Peyer's patch (tissue), 4 donors: ENCODE measurements around the gene ARHGEF12. TPM values are rescaled to one million over a fixed set of nuclear protein-coding genes. Genes with fewer than 3 reads are reported as not detected.
A peak's percentile ranks its signal among the peaks of the same experiment; 100 is the strongest.

Source experiments
- DNase-seq, 3 donors: peaks; one replicate each; pipeline ENCODE4 v3.0.0-alpha.2; 2017 to 2019
- H3K27ac ChIP-seq, 4 donors: fragments of 200-600 bp; sonication (generic); one replicate each; pipeline ENCODE4 v1.5.1; 2016 to 2019
- H3K27me3 ChIP-seq, 2 donors: fragments of 200-600 bp; sonication (generic); one replicate each; pipeline ENCODE4 v1.5.1; 2019
- H3K36me3 ChIP-seq, 3 donors: fragments of 200-600 bp; sonication (generic); one replicate each; pipeline ENCODE4 v1.5.1; 2016 to 2019
- H3K4me1 ChIP-seq, 4 donors: fragments of 200-600 bp; sonication (generic); one replicate each; pipeline ENCODE4 v1.5.1; 2016 to 2019
- H3K4me3 ChIP-seq, 4 donors: fragments of 200-600 bp; sonication (generic); 1 replicate in 3 of 4; 2 replicates in 1 of 4; pipeline ENCODE4 v1.5.1; 2016 to 2019; ENCODE audit warnings: mild to moderate bottlenecking in 1 of 4
- H3K9me3 ChIP-seq, 4 donors: fragments of 200-600 bp; sonication (generic); one replicate each; pipeline ENCODE4 v1.5.1; 2016 to 2019; ENCODE audit warnings: mild to moderate bottlenecking in 1 of 4
- CTCF ChIP-seq, 6 experiments: fragments of 450-650 bp in 4 of 6; fragments of 200-600 bp in 2 of 6; sonication (generic) in 1 of 6; IDR thresholded peaks; one replicate each; pipeline ENCODE4 v1.5.1; 2017 to 2019; ENCODE audit warnings: antibody characterized with exemption in 6 of 6, mild to moderate bottlenecking in 3 of 6, moderate library complexity in 1 of 6
- POLR2A ChIP-seq, 2 donors: fragments of 450-650 bp; IDR thresholded peaks; one replicate each; pipeline ENCODE4 v1.5.1; 2017; ENCODE audit warnings: antibody characterized with exemption in 2 of 2, mild to moderate bottlenecking in 2 of 2, moderate library complexity in 2 of 2
- total RNA-seq, 4 donors: library from RNA; depleted of rRNA; stranded (reverse); fragments of >200 nt; gene quantifications; one replicate each; pipeline ENCODE4 v1.1.0, GENCODE V29; 2016

Gene ARHGEF12
- total RNA-seq, 4 donors from 2014 or later = 102 to 122 (median 107) TPM

GRCh38 chr11:120333801-120334200 is 2.4 kb upstream of the ARHGEF12 start:
- Histone ChIP-seq H3K27me3 (no peaks in the 10 kb centered on the region), H3K36me3 (no peaks in the 10 kb centered on the region), H3K4me3 (no peak overlapping the region), H3K9me3 (no peaks in the 10 kb centered on the region), H3K27ac (no peak overlapping the region), H3K4me1 (peaks cover 0 to 11% (median 3%) of the 10 kb centered on the region in 4 donors)
- no peak for TF ChIP-seq POLR2A (IDR thresholded peaks at IDR 0.05)
- no peak for TF ChIP-seq CTCF (IDR thresholded peaks at IDR 0.05)
- DNase-seq = no peak

- Histone ChIP-seq H3K9me3 (no peaks in the 10 kb centered on the region), H3K4me1 (peaks cover 0 to 16% (median 3%) of the 10 kb centered on the region in 4 donors), H3K4me3 (no peak overlapping the region), H3K27me3 (no peaks in the 10 kb centered on the region), H3K27ac (no peak overlapping the region), H3K36me3 (no peaks in the 10 kb centered on the region)
- DNase-seq = no peak
- TF ChIP-seq CTCF (IDR thresholded peaks at IDR 0.05) (no peak), POLR2A (IDR thresholded peaks at IDR 0.05) (no peak)
Observed at GRCh38 chr11:120334332-120334731, 1.9 kb upstream of the ARHGEF12 start.

GRCh38 chr11:120334894-120335462 is 1.2 kb upstream of the ARHGEF12 start:
- no peaks in the 10 kb centered on the region for H3K9me3 ChIP-seq
- no peaks in the 10 kb centered on the region for H3K27me3 ChIP-seq
- peak overlapping the region; percentile 85 to 97 (median 92) for H3K27ac ChIP-seq
- TF ChIP-seq POLR2A (IDR thresholded peaks at IDR 0.05) = no peak
- peak; percentile 51 to 79 (median 74) for TF ChIP-seq CTCF (IDR thresholded peaks at IDR 0.05)
- peak in 2 of 3 donors; percentile 69 to 89 for DNase-seq
- H3K36me3 ChIP-seq = no peaks in the 10 kb centered on the region
- peaks cover 0 to 23% (median 3%) of the 10 kb centered on the region in 4 donors for H3K4me1 ChIP-seq
- H3K4me3 ChIP-seq = peak overlapping the region; percentile 74 to 96 (median 92)

- H3K9me3 ChIP-seq = no peaks in the 10 kb centered on the region
- peaks cover 0 to 28% (median 3%) of the 10 kb centered on the region in 4 donors for H3K4me1 ChIP-seq
- TF ChIP-seq POLR2A (IDR thresholded peaks at IDR 0.05) = no peak
- TF ChIP-seq CTCF (IDR thresholded peaks at IDR 0.05) = no peak
- no peaks in the 10 kb centered on the region for H3K36me3 ChIP-seq
- no peak for DNase-seq
- H3K27me3 ChIP-seq = no peaks in the 10 kb centered on the region
- H3K4me3 ChIP-seq = peak overlapping the region; percentile 74 to 96 (median 92)
- H3K27ac ChIP-seq = peak overlapping the region; percentile 85 to 97 (median 92)
Observed at GRCh38 chr11:120335556-120335907, 681 bp upstream of the ARHGEF12 start.

GRCh38 chr11:120336641-120337354 is 585 bp downstream of the ARHGEF12 start:
- H3K36me3 ChIP-seq = no peaks in the 10 kb centered on the region
- peaks cover 0 to 38% (median 3%) of the 10 kb centered on the region in 4 donors for H3K4me1 ChIP-seq
- H3K27ac ChIP-seq = peak overlapping the region; percentile 85 to 97 (median 92)
- DNase-seq = peak; percentile 19 to 62 (median 59)
- H3K9me3 ChIP-seq = no peaks in the 10 kb centered on the region
- TF ChIP-seq POLR2A (IDR thresholded peaks at IDR 0.05) (no peak), CTCF (IDR thresholded peaks at IDR 0.05) (no peak)
- no peaks in the 10 kb centered on the region for H3K27me3 ChIP-seq
- peak overlapping the region; percentile 74 to 96 (median 92) for H3K4me3 ChIP-seq
